Fibroblast of lung (primary cell): ENCODE data around the gene NPHP4. TPM values are rescaled to one million over a fixed set of nuclear protein-coding genes. Genes with fewer than 3 reads are reported as not detected.

Experiments
- DNase-seq, 2 donors: peaks; one replicate each; pipeline versions ENCODE4 v3.0.0 to v3.0.0-alpha.2; 2010; ENCODE audit warnings: low read depth in 2 of 2
- H2AFZ ChIP-seq: 2 replicates; pipeline ENCODE4 v1.5.1; 2012; ENCODE audit warnings: low read length, control low read depth, inconsistent platforms
- H3K27ac ChIP-seq: 2 replicates; pipeline ENCODE4 v1.5.1; 2011; ENCODE audit warnings: low read length, control low read depth; ENCODE audit not compliant: insufficient read depth
- H3K27me3 ChIP-seq: 2 replicates; pipeline ENCODE4 v1.5.1; 2011; ENCODE audit warnings: mild to moderate bottlenecking, low read length; ENCODE audit not compliant: control insufficient read depth, insufficient read depth
- H3K36me3 ChIP-seq: 2 replicates; pipeline ENCODE4 v1.5.1; 2011; ENCODE audit warnings: low read length; ENCODE audit not compliant: control insufficient read depth, insufficient read depth
- H3K4me1 ChIP-seq: 2 replicates; pipeline ENCODE4 v1.5.1; 2011; ENCODE audit warnings: low read length; ENCODE audit not compliant: control insufficient read depth, insufficient read depth; ENCODE audit errors: extremely low read depth
- H3K4me2 ChIP-seq: 2 replicates; pipeline ENCODE4 v1.5.1; 2011; ENCODE audit warnings: low read length, control low read depth; ENCODE audit not compliant: insufficient read depth; ENCODE audit errors: extremely low read depth
- H3K4me3 ChIP-seq, 4 experiments: fragments of 200-600 bp in 1 of 4; sonication (generic) in 1 of 4; replicated peaks in 1 of 4; 2 replicates each; pipeline ENCODE4 v1.5.1; 2011 to 2016; ENCODE audit warnings: low read length in 4 of 4, low read depth in 3 of 4, mild to moderate bottlenecking in 3 of 4, control low read depth in 2 of 4, inconsistent platforms in 1 of 4, mixed read lengths in 1 of 4; ENCODE audit not compliant: insufficient read depth in 1 of 4; ENCODE audit errors: control extremely low read depth in 1 of 4
- H3K79me2 ChIP-seq: 2 replicates; pipeline ENCODE4 v1.5.1; 2012; ENCODE audit warnings: mild to moderate bottlenecking, low read length, inconsistent platforms; ENCODE audit not compliant: control insufficient read depth, insufficient read depth
- H3K9ac ChIP-seq: 2 replicates; pipeline ENCODE4 v1.5.1; 2011; ENCODE audit warnings: mild to moderate bottlenecking, low read length, control low read depth; ENCODE audit not compliant: insufficient read depth
- H3K9me3 ChIP-seq: 2 replicates; pipeline ENCODE4 v1.5.1; 2012; ENCODE audit warnings: low read depth, low read length; ENCODE audit not compliant: control insufficient read depth, insufficient read depth
- H4K20me1 ChIP-seq: 2 replicates; pipeline ENCODE4 v1.5.1; 2011; ENCODE audit warnings: low read length; ENCODE audit not compliant: control insufficient read depth, insufficient read depth; ENCODE audit errors: extremely low read depth
- EZH2 ChIP-seq: IDR thresholded peaks from 2 replicates; pipeline ENCODE4 v1.5.1; 2012; ENCODE audit warnings: low read length, control low read depth, mild to moderate bottlenecking; ENCODE audit errors: missing control alignments
- polyA plus RNA-seq, 2 donors: library from polyadenylated mRNA; depleted of rRNA in 1 of 2; stranded (reverse) in 1 of 2; unstranded in 1 of 2; fragments of >200 nt; gene quantifications; 2 replicates each; pipeline ENCODE4 v1.2.1, GENCODE V29; 2011 to 2012; ENCODE audit warnings: missing spikeins in 1 of 2
- total RNA-seq: library from RNA; depleted of rRNA; stranded (reverse); fragments of >200 nt; gene quantifications from 2 replicates; pipeline ENCODE4 v1.2.1, GENCODE V29; 2014
- TF ChIP-seq, protein P1 (sequence below), 2 donors: IDR thresholded peaks in 1 of 2; conservative IDR thresholded peaks in 1 of 2; 1 replicate in 1 of 2; 2 replicates in 1 of 2; pipeline ENCODE4 v1.5.1; 2011 to 2012; ENCODE audit warnings: low read length in 2 of 2, control low read depth in 1 of 2, inconsistent platforms in 1 of 2, low read depth in 1 of 2, mild to moderate bottlenecking in 1 of 2

NPHP4 gene
- total and polyA plus RNA-seq, 2 donors (not counting 1 experiment from before 2014, with no cell fraction given), result 1.5 to 4.0 TPM

DNA sequence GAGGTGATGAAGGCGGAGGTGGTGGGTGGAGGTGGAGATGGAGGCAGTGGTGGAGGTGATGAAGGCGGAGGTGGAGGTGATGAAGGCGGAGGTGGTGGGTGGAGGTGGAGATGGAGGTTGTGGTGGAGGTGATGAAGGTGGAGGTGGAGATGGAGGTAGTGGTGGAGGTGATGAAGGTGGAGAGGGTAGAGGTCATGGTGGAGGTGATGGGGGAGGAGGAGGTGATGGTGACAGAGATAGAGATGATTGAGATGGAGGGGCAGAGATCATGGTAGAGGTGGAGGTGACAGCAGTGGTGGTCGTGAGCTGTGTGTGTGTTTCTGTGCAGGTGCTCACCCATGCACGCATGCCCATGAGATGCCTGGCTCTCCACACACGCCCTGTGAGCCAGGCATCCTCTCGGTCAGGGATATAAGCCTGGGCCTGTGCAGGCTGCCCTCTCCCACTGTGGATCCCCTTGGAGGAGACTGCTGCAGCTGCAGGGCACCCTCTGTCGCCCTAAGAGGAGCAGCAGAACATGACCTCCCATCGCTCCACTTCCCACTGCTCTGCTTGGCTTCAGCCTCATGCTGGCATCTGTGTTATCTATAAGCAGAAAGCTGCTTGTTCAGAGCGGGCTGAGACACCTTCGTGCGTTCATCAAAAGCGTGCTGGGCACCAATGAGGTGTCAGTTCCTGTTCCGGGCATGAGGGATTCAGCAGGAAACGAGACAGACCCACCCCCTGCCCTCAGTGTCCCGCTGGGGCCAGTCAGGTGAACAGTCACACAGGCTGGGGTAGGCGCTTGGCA lies 20.5 kb upstream of the NPHP4 start:
- no peak overlapping the region for H3K9ac ChIP-seq
- H3K9me3 ChIP-seq, result no peaks in the 10 kb centered on the region
- DNase-seq, result no peak

GRCh38 chr1:6011946-6012258 lies 19.7 kb upstream of the NPHP4 start:
- H3K4me1 ChIP-seq, result no peaks in the 10 kb centered on the region
- TF ChIP-seq EZH2, result no peak
- TF ChIP-seq, protein P1, sequence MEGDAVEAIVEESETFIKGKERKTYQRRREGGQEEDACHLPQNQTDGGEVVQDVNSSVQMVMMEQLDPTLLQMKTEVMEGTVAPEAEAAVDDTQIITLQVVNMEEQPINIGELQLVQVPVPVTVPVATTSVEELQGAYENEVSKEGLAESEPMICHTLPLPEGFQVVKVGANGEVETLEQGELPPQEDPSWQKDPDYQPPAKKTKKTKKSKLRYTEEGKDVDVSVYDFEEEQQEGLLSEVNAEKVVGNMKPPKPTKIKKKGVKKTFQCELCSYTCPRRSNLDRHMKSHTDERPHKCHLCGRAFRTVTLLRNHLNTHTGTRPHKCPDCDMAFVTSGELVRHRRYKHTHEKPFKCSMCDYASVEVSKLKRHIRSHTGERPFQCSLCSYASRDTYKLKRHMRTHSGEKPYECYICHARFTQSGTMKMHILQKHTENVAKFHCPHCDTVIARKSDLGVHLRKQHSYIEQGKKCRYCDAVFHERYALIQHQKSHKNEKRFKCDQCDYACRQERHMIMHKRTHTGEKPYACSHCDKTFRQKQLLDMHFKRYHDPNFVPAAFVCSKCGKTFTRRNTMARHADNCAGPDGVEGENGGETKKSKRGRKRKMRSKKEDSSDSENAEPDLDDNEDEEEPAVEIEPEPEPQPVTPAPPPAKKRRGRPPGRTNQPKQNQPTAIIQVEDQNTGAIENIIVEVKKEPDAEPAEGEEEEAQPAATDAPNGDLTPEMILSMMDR (conservative IDR thresholded peaks at IDR 0.05 in 1 of 2, IDR thresholded peaks at IDR 0.05 in 1 of 2; ENCODE audit: low read depth in 1 of 2, low read length in 2 of 2), result no peak
- no peak overlapping the region for H3K4me2 ChIP-seq
- H3K79me2 ChIP-seq, result no peaks in the 10 kb centered on the region
- H3K36me3 ChIP-seq, result no peaks in the 10 kb centered on the region
- H3K27ac ChIP-seq, result no peak overlapping the region
- H2AFZ ChIP-seq, result no peak overlapping the region
- H3K9me3 ChIP-seq, result no peaks in the 10 kb centered on the region
- no peak overlapping the region for H3K9ac ChIP-seq
- no peak overlapping the region for H3K4me3 ChIP-seq
- no peak for DNase-seq
- H3K27me3 ChIP-seq, result no peaks in the 10 kb centered on the region
- no peaks in the 10 kb centered on the region for H4K20me1 ChIP-seq

More for the DNA sequence above, 20.5 kb upstream of the NPHP4 start:
- TF ChIP-seq, protein P1 (conservative IDR thresholded peaks at IDR 0.05 in 1 of 2, IDR thresholded peaks at IDR 0.05 in 1 of 2; ENCODE audit: low read depth in 1 of 2, low read length in 2 of 2), result no peak
- no peak for TF ChIP-seq EZH2
- Histone ChIP-seq H3K4me3 (no peak overlapping the region), H3K27ac (no peak overlapping the region), H3K4me2 (no peak overlapping the region), H2AFZ (no peak overlapping the region), H4K20me1 (no peaks in the 10 kb centered on the region), H3K36me3 (no peaks in the 10 kb centered on the region), H3K27me3 (no peaks in the 10 kb centered on the region), H3K79me2 (no peaks in the 10 kb centered on the region), H3K4me1 (no peaks in the 10 kb centered on the region)

DNA sequence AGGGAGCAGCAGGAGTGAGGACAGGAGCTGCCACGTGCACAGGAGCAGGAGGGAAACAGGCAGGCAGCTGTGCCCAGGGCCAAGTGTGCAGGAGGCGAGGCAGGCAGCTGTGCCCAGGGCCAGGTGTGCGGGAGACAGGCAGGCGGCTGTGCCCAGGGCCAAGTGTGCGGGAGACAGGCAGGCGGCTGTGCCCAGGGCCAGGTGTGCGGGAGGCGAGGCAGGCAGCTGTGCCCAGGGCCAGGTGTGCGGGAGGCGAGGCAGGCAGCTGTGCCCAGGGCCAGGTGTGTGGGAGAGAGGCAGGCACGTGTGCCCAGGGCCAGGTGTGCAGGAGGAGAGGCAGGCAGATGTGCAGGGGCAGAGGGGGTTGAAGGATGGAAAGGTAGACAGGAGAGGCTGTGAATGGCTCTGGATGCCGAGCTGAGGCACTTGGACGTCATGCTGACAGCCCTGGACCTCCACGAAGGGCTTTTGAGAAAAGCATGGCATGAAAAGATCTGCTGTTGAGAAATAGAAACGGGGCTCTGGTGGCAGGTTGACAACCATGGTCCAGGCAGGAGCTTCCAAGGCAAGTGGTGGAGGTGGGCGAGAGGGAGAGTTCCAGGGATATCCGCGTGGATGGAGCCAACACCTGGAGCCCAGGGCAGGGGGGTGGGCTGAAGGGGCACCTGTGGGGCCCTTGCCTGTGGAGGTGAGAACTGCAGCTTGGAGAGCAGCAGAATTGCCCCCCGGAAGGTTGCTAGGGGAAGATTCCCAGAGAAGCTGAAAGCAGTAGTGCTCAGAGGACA lies 19.1 kb upstream of the NPHP4 start:
- H3K4me1 ChIP-seq, result no peaks in the 10 kb centered on the region
- no peak overlapping the region for H3K4me3 ChIP-seq
- H3K27me3 ChIP-seq, result no peaks in the 10 kb centered on the region
- H3K36me3 ChIP-seq, result no peaks in the 10 kb centered on the region
- H2AFZ ChIP-seq, result no peak overlapping the region
- no peaks in the 10 kb centered on the region for H4K20me1 ChIP-seq
- no peak overlapping the region for H3K9ac ChIP-seq
- no peak overlapping the region for H3K4me2 ChIP-seq
- H3K79me2 ChIP-seq, result no peaks in the 10 kb centered on the region
- no peaks in the 10 kb centered on the region for H3K9me3 ChIP-seq
- no peak for TF ChIP-seq EZH2
- TF ChIP-seq, protein P1 (conservative IDR thresholded peaks at IDR 0.05 in 1 of 2, IDR thresholded peaks at IDR 0.05 in 1 of 2; ENCODE audit: low read depth in 1 of 2, low read length in 2 of 2), result no peak
- no peak for DNase-seq
- no peak overlapping the region for H3K27ac ChIP-seq
